Right ventricle myocardium inferior (tissue), 1 donor: Measurements from ENCODE around the gene DDX6. TPM values are rescaled to one million over a fixed set of nuclear protein-coding genes. Genes with fewer than 3 reads are reported as not detected.
"Not testable (repeated sequence)": the region's sequence is repeated elsewhere in the genome, so short reads cannot be mapped to it uniquely, and the experiment has no call there.

Source experiments
- ATAC-seq: fragments of 200-7000 bp; cut with Tn5 transposase; one replicate; pipeline ENCODE4 v1.9.1; 2020; ENCODE audit warnings: mild to moderate bottlenecking, moderate library complexity
- DNase-seq: peaks from one replicate; pipeline ENCODE4 v3.0.0; 2021; ENCODE audit errors: missing footprints
- intact Hi-C: fragments of 100-400 bp; cut with DNase I; formaldehyde crosslinking; loops from one replicate; pipeline ENCODE4 v1.11.0; 2022
- total RNA-seq: library from RNA; stranded (reverse); fragmentation: NEBNext Ultra II Directional; extraction: Animal tissue kit (Norgen Biotek cat#: 25700); gene quantifications from one replicate; pipeline ENCODE4 v1.2.1, GENCODE V29; 2021
- donor health status: DM: no; HTN: yes; CAD: no; lungs with severe emphysema.

DDX6 gene
- total RNA-seq, 1 donor from 2014 or later = 121 TPM

GRCh38 chr11:118761981-118762380, 29.0 kb downstream of the DDX6 start:
- intact Hi-C loops, DNase-seq, ATAC-seq: not testable (repeated sequence)

GRCh38 chr11:118757876-118758399, 33.0 kb downstream of the DDX6 start:
- DNase-seq (no peak), ATAC-seq (no peak)
- intact Hi-C loops = no loop called here

- DNase-seq (no peak), ATAC-seq (no peak)
- intact Hi-C loops = loop anchor here (5.0 kb wide), 1 partner anchor 365 kb away; no protein-coding TSS in a partner anchor
Measured at GRCh38 chr11:118752654-118753053, 38.3 kb downstream of the DDX6 start.

GRCh38 chr11:118749429-118749828, 41.5 kb downstream of the DDX6 start:
- peak; percentile 52 for ATAC-seq
- no peak for DNase-seq
- intact Hi-C loops = loop anchor here (5.0 kb wide), 1 partner anchor 43 kb away; the partner anchor contains the start of gene DDX6

- ATAC-seq = no peak
- intact Hi-C loops = loop anchor here (5.0 kb wide), 1 partner anchor 44 kb away; the partner anchor contains the start of gene DDX6
- no peak for DNase-seq
Measured at GRCh38 chr11:118748056-118748455, 42.9 kb downstream of the DDX6 start.

DNA sequence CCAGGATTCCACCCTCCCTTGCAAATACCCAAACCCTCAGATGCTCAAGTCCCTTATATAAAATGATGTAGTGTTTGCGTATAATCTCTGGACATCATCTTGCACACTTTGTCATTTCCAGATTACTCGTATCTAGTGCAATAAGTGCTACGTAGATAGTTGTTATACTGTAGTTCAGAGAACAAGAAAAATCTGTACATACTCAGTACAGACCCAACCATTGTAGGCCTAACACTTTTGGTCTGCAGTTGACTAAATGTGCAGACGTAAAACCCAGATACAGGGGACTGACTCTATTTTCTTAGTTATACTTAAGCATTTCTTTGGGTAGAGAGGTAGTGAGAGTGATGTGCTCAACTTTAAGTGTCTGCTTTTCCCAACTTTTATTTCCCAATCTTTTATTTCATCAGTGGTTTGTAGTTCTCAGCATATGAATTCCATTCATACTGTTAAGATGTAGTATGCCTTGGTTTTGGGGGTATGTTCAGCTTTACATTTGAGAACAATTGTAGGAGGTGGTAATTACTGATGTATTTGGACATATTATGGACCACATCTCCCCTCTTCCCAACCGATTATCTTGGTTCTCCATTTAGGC, 43.9 kb downstream of the DDX6 start:
- DNase-seq (no peak), ATAC-seq (no peak)
- intact Hi-C loops = loop anchor here (5.0 kb wide), 1 partner anchor 45 kb away; the partner anchor contains the start of gene DDX6

GRCh38 chr11:118744046-118744445, 46.9 kb downstream of the DDX6 start:
- intact Hi-C loops = no loop called here
- ATAC-seq = no peak
- no peak for DNase-seq

- DNase-seq = no peak
- no peak for ATAC-seq
- intact Hi-C loops = no loop called here
Measured at GRCh38 chr11:118742304-118742703, 48.7 kb downstream of the DDX6 start.

DNA sequence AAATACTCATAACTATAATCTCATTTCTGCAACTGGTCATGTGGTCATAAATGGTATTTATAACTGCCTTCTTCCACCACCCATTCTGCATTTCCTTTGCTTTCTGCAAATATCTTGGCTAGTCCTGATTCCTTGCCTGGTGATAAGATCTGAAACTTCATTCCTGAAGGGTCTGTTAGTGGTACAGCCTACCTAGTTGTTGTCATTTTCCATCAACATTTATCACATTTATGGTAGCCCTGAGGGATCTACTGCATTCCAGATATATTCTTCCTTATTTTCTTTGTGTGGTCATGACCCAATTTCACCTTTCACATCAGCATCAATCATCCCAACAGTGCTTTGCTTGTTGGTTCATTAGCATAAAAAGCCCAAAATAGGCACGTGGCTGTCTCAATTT, 50.1 kb downstream of the DDX6 start:
- no peak for ATAC-seq
- intact Hi-C loops = no loop called here

DNA sequence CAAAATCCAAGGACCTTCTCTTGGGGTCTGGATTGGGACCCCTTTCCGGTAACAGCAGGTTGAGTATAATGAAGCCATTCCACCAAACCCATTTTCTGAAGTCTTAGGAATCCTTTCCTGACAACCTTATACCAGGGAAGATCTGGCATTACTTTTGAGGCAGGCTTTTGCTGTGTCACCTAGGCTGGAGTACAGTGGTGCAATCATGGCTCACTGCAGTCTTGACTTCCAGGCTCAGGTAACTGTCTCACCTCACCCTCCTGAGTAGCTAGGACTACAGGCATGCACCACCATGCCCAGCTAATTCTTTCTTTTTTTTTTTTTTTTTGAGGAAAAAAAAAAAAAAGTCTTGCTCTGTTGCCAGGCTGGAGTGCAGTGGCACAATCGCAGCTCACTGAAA, 55.8 kb downstream of the DDX6 start:
- intact Hi-C loops = no loop called here

More for the DNA sequence above, 50.1 kb downstream of the DDX6 start:
- DNase-seq = no peak

GRCh38 chr11:118734031-118734430, 56.9 kb downstream of the DDX6 start:
- ATAC-seq = no peak
- DNase-seq = no peak
- intact Hi-C loops = no loop called here

More for the DNA sequence above, 55.8 kb downstream of the DDX6 start:
- no peak for DNase-seq
- no peak for ATAC-seq

- intact Hi-C loops, DNase-seq, ATAC-seq: not testable (repeated sequence)
Measured at GRCh38 chr11:118729753-118730152, 61.2 kb downstream of the DDX6 start.

GRCh38 chr11:118728112-118728511, 62.9 kb downstream of the DDX6 start:
- intact Hi-C loops, DNase-seq, ATAC-seq: not testable (repeated sequence)

- intact Hi-C loops, ATAC-seq, DNase-seq: not testable (repeated sequence)
Measured at GRCh38 chr11:118727721-118728066, 63.3 kb downstream of the DDX6 start.

- ATAC-seq, DNase-seq, intact Hi-C loops: not testable (repeated sequence)
Measured at GRCh38 chr11:118727001-118727720, 63.8 kb downstream of the DDX6 start.

- ATAC-seq, intact Hi-C loops, DNase-seq: not testable (repeated sequence)
Measured at GRCh38 chr11:118721478-118722015, 69.4 kb downstream of the DDX6 start.

DNA sequence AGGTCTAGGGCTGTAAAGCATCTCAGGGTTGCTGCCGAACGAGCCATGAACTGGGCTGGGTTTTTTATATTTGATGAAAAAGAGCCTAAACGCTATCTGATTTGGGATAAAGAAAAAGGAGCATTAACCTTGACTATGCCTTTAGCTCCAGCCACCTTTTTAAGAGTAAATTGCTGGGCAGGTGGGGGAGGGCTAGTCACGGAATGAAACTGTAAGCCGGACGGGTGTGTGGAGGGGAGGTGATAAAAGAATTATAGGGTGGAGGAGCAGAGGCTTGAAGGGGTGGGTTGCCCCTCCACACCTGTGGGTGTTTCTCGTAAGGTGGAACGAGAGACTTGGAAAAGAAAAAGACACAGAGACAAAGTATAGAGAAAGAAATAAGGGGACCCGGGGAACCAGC, 70.2 kb downstream of the DDX6 start:
- intact Hi-C loops, ATAC-seq, DNase-seq: not testable (repeated sequence)

- DNase-seq, intact Hi-C loops, ATAC-seq: not testable (repeated sequence)
Measured at GRCh38 chr11:118720078-118720477, 70.9 kb downstream of the DDX6 start.

GRCh38 chr11:118718562-118718961, 72.4 kb downstream of the DDX6 start:
- ATAC-seq, DNase-seq, intact Hi-C loops: not testable (repeated sequence)
